ENCODE data around the gene ANKRD36B.
"Not testable (repeated sequence)": the region's sequence is repeated elsewhere in the genome, so short reads cannot be mapped to it uniquely, and the experiment has no call there.

Gene ANKRD36B

GRCh38 chr2:97549058-97549457 lies 40.6 kb downstream of the ANKRD36B start:
- DNase-seq: not testable (repeated sequence)

DNA sequence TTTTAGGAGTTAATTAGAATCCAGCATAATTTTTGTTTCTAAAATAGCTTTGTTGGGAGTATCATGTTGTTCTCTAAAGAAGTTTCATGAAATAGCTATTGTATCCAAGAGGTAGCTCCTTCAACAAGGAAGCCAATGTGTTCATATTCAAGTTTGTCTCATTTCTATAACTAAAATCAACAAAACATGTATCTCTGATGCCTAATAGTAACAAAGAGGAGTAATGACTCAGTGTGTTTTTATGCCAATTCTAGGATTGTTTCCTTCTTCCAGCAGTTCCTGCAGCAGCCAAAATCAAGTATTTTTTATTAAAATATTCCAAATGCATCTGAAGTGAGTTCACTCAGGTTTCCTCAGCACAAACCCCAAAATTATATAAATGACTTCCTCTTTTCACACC lies 41.1 kb downstream of the ANKRD36B start:
- not testable (repeated sequence) for DNase-seq

GRCh38 chr2:97546711-97547110 lies 43.0 kb downstream of the ANKRD36B start:
- no peak for DNase-seq

GRCh38 chr2:97544911-97545310 lies 44.8 kb downstream of the ANKRD36B start:
- not testable (repeated sequence) for DNase-seq

DNA sequence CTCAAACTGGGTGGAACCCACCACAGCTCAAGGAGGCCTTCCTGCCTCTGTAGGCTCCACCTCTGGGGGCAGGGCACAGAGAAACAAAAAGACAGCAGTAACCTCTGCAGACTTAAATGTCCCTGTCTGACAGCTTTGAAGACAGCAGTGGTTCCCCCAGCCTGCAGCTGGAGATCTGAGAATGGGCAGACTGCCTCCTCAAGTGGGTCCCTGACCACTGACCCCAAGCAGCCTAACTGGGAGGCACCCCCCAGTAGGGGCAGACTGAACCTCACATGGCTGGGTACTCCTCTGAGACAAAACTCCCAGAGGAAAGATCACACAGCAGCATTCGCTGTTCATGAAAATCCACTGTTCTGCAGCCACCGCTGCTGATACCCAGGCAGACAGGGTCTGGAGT lies 63.8 kb downstream of the ANKRD36B start:
- not testable (repeated sequence) for DNase-seq

GRCh38 chr2:97523816-97524215 lies 65.9 kb downstream of the ANKRD36B start:
- not testable (repeated sequence) for DNase-seq

- not testable (repeated sequence) for DNase-seq
Observed at GRCh38 chr2:97522916-97523555, 66.6 kb downstream of the ANKRD36B start.

GRCh38 chr2:97495651-97496050 lies 94.0 kb downstream of the ANKRD36B start:
- not testable (repeated sequence) for DNase-seq

GRCh38 chr2:97490141-97490540 lies 99.5 kb downstream of the ANKRD36B start:
- DNase-seq: not testable (repeated sequence)
